Skin of body (tissue), 2 donors: ENCODE results near the gene ATP8A2. TPM values are rescaled to one million over a fixed set of nuclear protein-coding genes. Genes with fewer than 3 reads are reported as not detected.

ENCODE experiments used
- DNase-seq: peaks from one replicate; lab custom pipeline; 2025; lab: John Stamatoyannopoulos, UW
- total RNA-seq: library from RNA; depleted of rRNA; stranded (reverse); fragments of >200 nt; gene quantifications from one replicate; pipeline ENCODE4 v1.2.3, GENCODE V29; 2014

ATP8A2 gene
- total RNA-seq, 1 donor from 2014 or later = 1.1 TPM

GRCh38 chr13:26026211-26026610, 654.4 kb downstream of the ATP8A2 start:
- no peak for DNase-seq

DNA sequence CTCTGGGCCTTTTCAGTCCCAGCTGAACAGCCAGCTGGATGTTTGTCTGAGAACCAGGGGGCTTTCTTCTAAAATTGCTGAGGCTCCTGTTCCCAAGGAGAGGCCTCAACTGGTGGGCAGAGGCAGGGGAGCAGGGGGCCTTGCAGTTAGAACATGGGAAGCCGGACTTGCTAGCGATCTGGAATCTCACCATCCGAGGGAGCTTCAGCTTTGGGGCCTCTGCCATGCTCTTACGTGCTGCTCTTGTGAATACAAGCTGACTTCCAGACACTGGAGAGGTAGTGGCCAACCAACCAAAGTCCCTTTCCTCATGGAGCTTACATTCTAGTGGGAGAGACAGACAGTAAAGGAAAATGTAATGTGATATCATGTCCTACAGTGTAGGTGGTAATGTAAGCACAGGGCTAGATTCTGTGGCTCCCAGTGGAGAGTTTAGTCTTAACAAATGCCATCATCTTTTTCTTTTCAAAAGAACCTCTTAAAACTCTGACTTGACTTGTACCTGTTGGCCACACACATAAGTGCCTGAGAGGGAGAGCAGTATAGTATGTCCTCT, 657.9 kb downstream of the ATP8A2 start:
- DNase-seq = no peak

DNA sequence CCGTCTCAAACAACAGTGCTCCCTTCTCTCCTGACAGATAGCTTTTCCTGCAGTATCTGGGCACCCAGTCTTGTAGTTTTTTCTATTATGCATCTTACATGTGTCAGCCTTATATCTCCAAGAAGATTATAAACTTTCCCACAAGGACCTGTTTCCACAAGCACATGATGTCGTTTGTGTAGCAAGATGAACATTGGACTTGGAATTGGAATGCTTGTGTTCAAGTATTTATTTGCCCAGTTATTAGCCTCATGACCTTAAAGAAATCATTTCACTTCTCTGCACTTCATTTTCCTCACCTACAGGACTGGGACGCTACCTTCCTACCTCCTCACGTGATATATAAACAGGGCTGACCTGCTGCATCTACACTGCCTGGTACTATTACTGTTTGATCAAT, 658.6 kb downstream of the ATP8A2 start:
- DNase-seq = no peak

DNA sequence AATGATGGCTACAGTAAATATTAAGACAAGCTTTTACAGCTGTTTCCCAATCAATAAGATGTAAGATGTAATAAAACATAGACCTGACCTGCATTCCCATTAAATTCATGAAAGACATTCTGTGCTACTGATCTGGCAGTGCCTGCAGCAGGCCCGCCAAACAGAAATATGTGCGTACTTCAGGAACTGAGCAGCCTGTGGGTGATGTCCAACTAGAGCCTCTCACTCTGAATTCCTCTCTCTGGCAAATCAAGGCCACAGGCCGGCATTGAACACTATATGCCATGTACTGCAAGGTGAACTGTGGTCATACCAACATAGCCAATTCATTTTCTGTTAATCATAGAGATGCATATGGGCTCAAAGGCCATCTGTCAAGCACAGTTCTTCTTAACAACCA, 662.2 kb downstream of the ATP8A2 start:
- DNase-seq = no peak

DNA sequence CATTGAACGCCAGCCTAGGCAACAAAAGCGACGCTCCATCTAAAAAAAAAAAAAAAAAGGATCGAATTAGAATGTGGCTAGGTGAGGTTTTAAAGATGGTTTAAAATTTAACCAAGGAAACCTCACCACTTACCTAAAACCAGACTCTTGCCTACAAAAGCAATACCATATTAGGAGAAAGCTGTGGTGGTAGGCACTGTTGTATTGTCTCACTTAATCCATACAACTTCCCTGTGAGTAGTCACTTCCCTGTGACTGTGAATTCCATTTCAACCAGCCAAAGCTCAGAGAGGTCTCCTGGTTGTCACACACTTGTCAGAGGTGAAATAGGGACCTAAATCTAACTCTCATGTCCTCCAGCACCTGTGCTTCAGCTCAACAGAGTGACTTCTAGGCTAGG, 664.6 kb downstream of the ATP8A2 start:
- DNase-seq = no peak

GRCh38 chr13:26037302-26037701, 665.5 kb downstream of the ATP8A2 start:
- no peak for DNase-seq

DNA sequence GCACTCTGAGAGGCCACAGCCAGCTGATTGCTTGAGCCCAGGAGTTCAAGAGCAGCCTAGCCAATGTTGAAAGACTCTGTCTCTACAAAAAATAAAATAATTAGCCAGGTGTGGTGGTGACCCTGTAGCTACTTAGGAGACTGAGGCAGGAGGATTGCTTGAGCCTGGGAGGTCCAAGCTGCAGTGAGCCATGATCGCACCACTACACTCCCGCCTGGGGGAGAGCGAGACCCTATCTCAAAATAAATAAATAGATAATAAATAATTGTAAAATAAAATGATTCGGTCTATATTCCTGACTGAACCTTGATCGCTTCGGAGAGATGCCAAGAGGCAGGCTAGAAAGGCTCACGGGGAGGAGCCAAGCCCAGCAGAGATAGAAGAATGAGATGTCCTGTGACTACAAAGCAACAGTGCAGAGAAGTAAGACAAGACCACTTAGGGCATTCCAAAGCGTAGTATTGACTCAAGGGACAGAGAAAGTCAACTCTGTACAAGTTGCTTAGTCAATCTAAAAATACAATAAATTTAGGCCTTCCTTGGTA, 667.2 kb downstream of the ATP8A2 start:
- no peak for DNase-seq

GRCh38 chr13:26041444-26041843, 669.7 kb downstream of the ATP8A2 start:
- no peak for DNase-seq

- DNase-seq = no peak
Measured at GRCh38 chr13:26042785-26043184, 671.0 kb downstream of the ATP8A2 start.

- no peak for DNase-seq
Measured at GRCh38 chr13:26045142-26045541, 673.4 kb downstream of the ATP8A2 start.

- DNase-seq = no peak
Measured at GRCh38 chr13:26046639-26047038, 674.9 kb downstream of the ATP8A2 start.

DNA sequence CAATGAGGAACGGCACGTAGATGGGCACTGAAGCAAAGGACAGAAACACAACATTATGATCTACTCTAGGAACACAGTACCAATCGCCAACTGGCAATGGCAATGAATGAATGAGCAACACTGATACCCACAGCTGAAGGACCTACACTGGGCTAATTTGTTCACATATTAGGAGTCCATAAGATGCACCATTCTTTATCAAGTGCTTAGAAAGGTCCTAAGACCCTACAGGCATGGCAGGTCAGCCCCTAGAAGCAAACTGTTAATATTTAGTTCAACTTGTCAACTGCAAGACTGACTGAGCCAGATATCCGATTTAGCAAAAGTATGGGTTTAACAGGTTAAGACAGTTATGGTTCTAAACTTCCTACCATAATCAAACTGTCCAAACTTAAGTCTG, 675.3 kb downstream of the ATP8A2 start:
- no peak for DNase-seq

DNA sequence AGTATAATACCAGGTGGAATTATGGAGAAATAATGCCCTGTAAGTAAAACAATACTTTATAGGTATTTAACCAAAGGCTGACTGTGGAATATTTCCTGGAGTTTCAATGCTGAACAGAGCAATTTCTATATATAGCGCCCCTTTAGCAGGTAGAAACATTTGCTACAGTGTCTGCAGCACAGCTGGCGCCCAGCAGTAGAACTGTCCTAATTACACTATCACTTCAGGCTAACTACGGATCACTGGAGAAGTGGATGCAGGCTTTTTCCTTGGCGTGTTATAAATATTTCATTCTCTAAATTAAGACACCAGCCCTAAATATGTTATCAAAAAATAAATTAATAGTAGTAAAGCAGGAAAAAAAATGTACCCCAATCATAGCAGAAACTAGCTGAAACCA, 677.0 kb downstream of the ATP8A2 start:
- no peak for DNase-seq

DNA sequence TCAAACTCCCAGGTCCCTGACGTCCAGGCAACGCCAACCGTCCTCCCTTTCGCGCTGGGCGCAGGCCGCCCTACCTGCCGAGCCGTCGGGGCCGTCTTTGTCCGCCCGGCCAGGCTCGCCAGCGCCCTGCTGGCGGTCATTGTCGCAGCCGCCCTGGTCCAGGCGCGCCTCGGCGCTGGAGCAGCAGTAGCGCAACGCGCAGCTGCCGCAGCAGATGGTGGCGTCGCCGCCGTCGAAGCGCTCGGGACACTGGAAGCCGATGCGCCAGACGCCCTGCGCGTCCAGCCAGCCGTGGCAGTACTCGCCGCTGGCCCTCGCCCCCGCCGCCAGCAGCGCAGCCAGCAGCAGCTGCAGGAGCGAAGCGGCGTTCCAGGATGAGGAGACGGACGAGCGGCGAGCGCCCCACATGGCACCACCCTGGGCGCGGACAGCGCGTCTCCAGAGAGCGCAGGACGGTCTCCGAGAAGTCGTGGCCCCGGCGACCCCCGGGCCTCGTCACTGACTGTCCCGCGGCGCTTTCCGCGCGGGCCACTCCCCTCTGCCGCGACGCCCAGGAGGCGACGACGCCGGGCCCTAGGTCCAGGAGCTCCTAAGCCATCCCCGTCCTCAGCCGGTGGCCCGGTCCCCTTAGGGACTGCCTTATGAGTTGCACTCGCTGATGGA, 678.9 kb downstream of the ATP8A2 start:
- DNase-seq = no peak

DNA sequence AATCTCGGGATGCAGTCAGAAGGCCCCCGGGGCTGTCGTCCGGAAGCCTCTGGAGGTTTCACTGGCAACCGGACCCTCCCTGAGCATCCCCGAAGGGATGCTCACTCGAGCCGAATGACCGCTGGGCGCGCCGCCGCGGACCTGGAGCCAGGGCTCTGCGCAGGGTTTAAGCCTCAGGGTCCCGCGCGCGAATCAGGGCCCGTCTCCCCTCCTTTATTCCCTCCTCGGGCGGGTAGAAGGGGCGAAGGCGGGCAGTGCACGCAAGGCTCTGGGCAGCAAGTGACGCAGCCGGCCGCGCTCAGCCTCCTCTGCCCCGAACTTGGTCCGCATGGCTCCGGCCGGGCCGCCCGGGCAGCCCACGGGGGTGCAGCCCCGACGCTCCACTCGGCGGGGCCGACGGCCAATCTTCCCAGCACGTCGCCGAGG, 679.5 kb downstream of the ATP8A2 start:
- DNase-seq = no peak

DNA sequence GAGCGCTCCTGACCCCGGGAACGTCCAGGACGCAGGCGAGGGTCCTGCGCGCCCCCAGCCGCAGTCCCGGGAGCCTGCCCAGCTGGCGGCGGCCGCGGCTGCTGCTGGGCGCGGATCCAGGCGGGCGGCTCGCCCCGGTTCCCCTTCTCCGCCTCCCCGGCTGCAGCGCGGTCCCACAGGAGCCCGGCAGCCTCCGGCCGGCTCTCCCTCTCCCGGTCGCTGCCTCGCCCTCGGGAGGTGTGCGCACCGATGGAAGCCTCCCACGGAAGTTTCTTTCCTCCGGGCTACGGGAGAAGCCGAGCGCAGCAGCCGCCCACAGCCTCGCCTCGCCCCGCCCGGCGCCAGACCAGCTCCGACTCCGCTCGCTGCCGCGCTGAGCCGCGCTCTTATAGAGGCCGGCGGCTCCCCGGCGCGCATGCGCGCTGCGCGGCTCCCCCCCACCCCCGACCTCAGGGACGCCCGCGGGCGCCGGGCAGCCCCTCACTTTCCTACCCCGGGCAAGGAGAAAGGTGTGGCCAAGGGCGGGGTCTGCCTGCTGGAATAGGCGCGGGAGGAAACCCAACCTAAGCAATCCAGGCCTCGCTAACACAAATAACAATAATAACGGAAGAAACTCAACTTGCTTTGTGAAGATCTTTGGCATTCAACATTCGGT, 680.0 kb downstream of the ATP8A2 start, which contains the start of gene SHISA2:
Gene SHISA2 (minus strand): TSS at position 360 of the 655 bp plus-strand sequence. CDS start 1,041 bp downstream, outside the sequence.
- peak; percentile 12 for DNase-seq

GRCh38 chr13:26052337-26052736, 680.6 kb downstream of the ATP8A2 start:
- DNase-seq = no peak

GRCh38 chr13:26053418-26053980, 681.7 kb downstream of the ATP8A2 start:
- no peak for DNase-seq

DNA sequence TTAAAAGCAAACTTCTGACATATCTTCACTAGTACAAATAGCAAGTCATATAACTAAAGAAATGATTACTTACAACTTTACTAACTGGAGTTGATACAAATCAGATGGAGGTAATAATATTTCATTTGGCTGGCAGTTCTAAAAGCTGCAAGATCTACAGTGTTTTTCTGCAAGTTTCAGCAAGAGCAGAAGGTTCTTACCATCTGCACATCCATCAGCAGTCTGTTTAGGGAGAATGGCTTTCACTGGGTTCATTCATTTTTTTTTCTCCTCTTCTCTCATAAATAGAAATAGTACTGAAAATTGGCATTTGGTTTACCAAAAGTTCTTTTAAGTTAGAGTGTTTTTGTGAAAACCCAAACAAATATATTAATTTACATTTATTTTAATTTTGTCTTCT, 683.1 kb downstream of the ATP8A2 start:
- DNase-seq = no peak

GRCh38 chr13:26058704-26059103, 686.9 kb downstream of the ATP8A2 start:
- no peak for DNase-seq

GRCh38 chr13:26060357-26060756, 688.6 kb downstream of the ATP8A2 start:
- no peak for DNase-seq

GRCh38 chr13:26061256-26061655, 689.5 kb downstream of the ATP8A2 start:
- no peak for DNase-seq
